Inflammatory macrophage treated with lipopolysaccharide for 1 hour (primary cell): ENCODE measurements around the gene TBC1D3D.
"Not testable (repeated sequence)": the region's sequence is repeated elsewhere in the genome, so short reads cannot be mapped to it uniquely, and the experiment has no call there.

Source experiments
- DNase-seq, 2 donors: peaks; one replicate each; pipeline ENCODE4 v3.0.0-alpha.2; 2020 to 2022

Gene TBC1D3D

DNA sequence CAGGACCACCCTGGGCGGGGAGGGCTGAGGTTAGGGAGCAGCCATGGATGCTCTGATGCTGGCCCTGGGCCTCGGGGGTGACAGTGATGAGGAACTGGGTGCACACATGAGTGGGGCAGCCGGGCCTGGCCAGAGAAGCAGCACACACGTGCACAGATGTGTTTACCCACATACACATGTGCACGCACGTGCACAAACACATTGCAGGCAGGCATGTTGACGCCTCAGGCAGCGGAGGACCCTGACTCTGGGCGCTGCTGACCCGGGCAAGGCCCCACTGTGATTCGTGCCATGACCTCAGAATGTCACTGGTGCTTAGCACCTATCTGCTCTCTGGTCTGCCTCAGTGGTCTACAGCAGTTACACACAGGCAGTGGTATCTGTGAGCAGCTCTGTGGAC, at the start of gene TBC1D3D:
Gene TBC1D3D (plus strand): TSS at position 301 of the 400 bp plus-strand sequence. CDS start 1,585 bp downstream, outside the sequence.
- DNase-seq = not testable (repeated sequence)

DNA sequence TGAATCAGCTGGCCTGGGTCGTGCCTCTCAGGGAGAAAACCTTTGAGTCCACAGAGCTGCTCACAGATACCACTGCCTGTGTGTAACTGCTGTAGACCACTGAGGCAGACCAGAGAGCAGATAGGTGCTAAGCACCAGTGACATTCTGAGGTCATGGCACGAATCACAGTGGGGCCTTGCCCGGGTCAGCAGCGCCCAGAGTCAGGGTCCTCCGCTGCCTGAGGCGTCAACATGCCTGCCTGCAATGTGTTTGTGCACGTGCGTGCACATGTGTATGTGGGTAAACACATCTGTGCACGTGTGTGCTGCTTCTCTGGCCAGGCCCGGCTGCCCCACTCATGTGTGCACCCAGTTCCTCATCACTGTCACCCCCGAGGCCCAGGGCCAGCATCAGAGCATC, 14.8 kb upstream of the TBC1D3D start, which contains the start of gene TBC1D3L:
Gene TBC1D3L (minus strand): TSS at position 101 of the 400 bp plus-strand sequence. CDS start 1,540 bp downstream, outside the sequence.
- not testable (repeated sequence) for DNase-seq
